ENCODE data around the gene SH2D3C. TPM values are rescaled to one million over a fixed set of nuclear protein-coding genes. Genes with fewer than 3 reads are reported as not detected.

Gene SH2D3C
- total RNA-seq, 2 experiments from 2014 or later: 10.9 to 11.8 TPM

- DNase-seq: no peak
- ATAC-seq (ENCODE audit: poor library complexity): no peak
- Histone ChIP-seq H3K36me3 (ENCODE audit: insufficient read depth, low read length) (peaks cover 22% of the 10 kb centered on the region), H3K4me3 (ENCODE audit: low read length) (no peak overlapping the region), H3K9me3 (ENCODE audit: control insufficient read depth in 1 of 2, insufficient read depth in 1 of 2, low read length in 2 of 2) (no peaks in the 10 kb centered on the region), H3K27ac (ENCODE audit: low read depth in 1 of 2, low read length in 2 of 2) (no peak overlapping the region), H3K4me1 (ENCODE audit: insufficient read depth, low read length) (peaks cover 17% of the 10 kb centered on the region), H3K27me3 (ENCODE audit: control insufficient read depth in 1 of 2, insufficient read depth in 2 of 2, low read length in 2 of 2) (no peaks in the 10 kb centered on the region)
- no peak for TF ChIP-seq CTCF (IDR thresholded peaks at IDR 0.05)
- no peaks in the 10 kb centered on the region for H3K27me3 Mint-ChIP-seq
- H3K36me3 Mint-ChIP-seq (ENCODE audit: low read depth): peaks cover 10% of the 10 kb centered on the region
- no peak overlapping the region for H3K4me3 Mint-ChIP-seq
- H3K4me1 Mint-ChIP-seq (ENCODE audit: low read depth): peaks cover 16% of the 10 kb centered on the region
- intact Hi-C loops (cut with DNase I, micrococcal nuclease): loop anchor here (5.0 to 10.0 kb wide), 3 partner anchors 119 to 516 kb away; partner anchors contain the start of gene STXBP1 (in 1 of the 2)
- POLR2A ChIA-PET: no interaction called here
- no peaks in the 10 kb centered on the region for H3K9me3 Mint-ChIP-seq
- CTCF ChIA-PET: interaction anchor here (0.6 kb wide), 1 partner anchor 67 kb away, joined by 3 read pairs; no protein-coding TSS in a partner anchor
- H3K27ac Mint-ChIP-seq: no peak overlapping the region
These were observed 47.6 kb downstream of the SH2D3C start for GRCh38 chr9:127730799-127731410.

GRCh38 chr9:127730262-127730661 lies 48.2 kb downstream of the SH2D3C start:
- TF ChIP-seq CTCF (IDR thresholded peaks at IDR 0.05): no peak
- Histone ChIP-seq H3K4me1 (ENCODE audit: insufficient read depth, low read length) (peaks cover 11% of the 10 kb centered on the region), H3K36me3 (ENCODE audit: insufficient read depth, low read length) (peaks cover 22% of the 10 kb centered on the region), H3K4me3 (ENCODE audit: low read length) (no peak overlapping the region), H3K9me3 (ENCODE audit: control insufficient read depth in 1 of 2, insufficient read depth in 1 of 2, low read length in 2 of 2) (no peaks in the 10 kb centered on the region), H3K27me3 (ENCODE audit: control insufficient read depth in 1 of 2, insufficient read depth in 2 of 2, low read length in 2 of 2) (no peaks in the 10 kb centered on the region), H3K27ac (ENCODE audit: low read depth in 1 of 2, low read length in 2 of 2) (no peak overlapping the region)
- H3K36me3 Mint-ChIP-seq (ENCODE audit: low read depth): peaks cover 7% of the 10 kb centered on the region
- POLR2A ChIA-PET: no interaction called here
- no peaks in the 10 kb centered on the region for H3K9me3 Mint-ChIP-seq
- no peak overlapping the region for H3K4me3 Mint-ChIP-seq
- no peak for ATAC-seq (ENCODE audit: poor library complexity)
- H3K4me1 Mint-ChIP-seq (ENCODE audit: low read depth): peaks cover 9% of the 10 kb centered on the region
- H3K27me3 Mint-ChIP-seq: no peaks in the 10 kb centered on the region
- DNase-seq: no peak
- H3K27ac Mint-ChIP-seq: no peak overlapping the region
- intact Hi-C loops (cut with DNase I, micrococcal nuclease): loop anchor here (5.0 to 10.0 kb wide), 3 partner anchors 118 to 515 kb away; partner anchors contain the start of gene STXBP1 (in 1 of the 2)
- CTCF ChIA-PET: no interaction called here

- Mint-ChIP-seq H3K9me3 (no peaks in the 10 kb centered on the region), H3K36me3 (ENCODE audit: low read depth) (peaks cover 5% of the 10 kb centered on the region), H3K27me3 (no peaks in the 10 kb centered on the region), H3K4me1 (ENCODE audit: low read depth) (peaks cover 7% of the 10 kb centered on the region), H3K27ac (no peak overlapping the region), H3K4me3 (no peak overlapping the region)
- ChIA-PET POLR2A (interaction anchor here (0.9 to 1.3 kb wide), 2 partner anchors 10 to 56 kb away, joined by 3 read pairs; no protein-coding TSS in a partner anchor), CTCF (interaction anchor here (0.6 kb wide), 1 partner anchor 27 kb away, joined by 3 read pairs; no protein-coding TSS in a partner anchor)
- no peak for TF ChIP-seq CTCF (IDR thresholded peaks at IDR 0.05)
- Histone ChIP-seq H3K27me3 (ENCODE audit: control insufficient read depth in 1 of 2, insufficient read depth in 2 of 2, low read length in 2 of 2) (no peaks in the 10 kb centered on the region), H3K27ac (ENCODE audit: low read depth in 1 of 2, low read length in 2 of 2) (no peak overlapping the region), H3K4me1 (ENCODE audit: insufficient read depth, low read length) (peaks cover 9% of the 10 kb centered on the region), H3K9me3 (ENCODE audit: control insufficient read depth in 1 of 2, insufficient read depth in 1 of 2, low read length in 2 of 2) (no peaks in the 10 kb centered on the region), H3K36me3 (ENCODE audit: insufficient read depth, low read length) (peaks cover 22% of the 10 kb centered on the region), H3K4me3 (ENCODE audit: low read length) (no peak overlapping the region)
- DNase-seq (no peak), ATAC-seq (ENCODE audit: poor library complexity) (no peak)
- intact Hi-C loops (cut with DNase I, micrococcal nuclease): loop anchor here (5.0 to 10.0 kb wide), 3 partner anchors 117 to 515 kb away; partner anchors contain the start of gene STXBP1 (in 1 of the 2)
These were observed 48.8 kb downstream of the SH2D3C start for GRCh38 chr9:127729522-127730256.

All from CD4-positive, alpha-beta T cell (primary cell).